Smooth muscle cell (in vitro differentiated cells): Measurements from ENCODE around the gene CWH43. TPM values are rescaled to one million over a fixed set of nuclear protein-coding genes. Genes with fewer than 3 reads are reported as not detected.

Experiments used
- DNase-seq: peaks from one replicate; lab custom pipeline; 2025; ENCODE audit not compliant: unreplicated experiment; lab: John Stamatoyannopoulos, UW
- H2AFZ ChIP-seq: fragments of 200-600 bp; sonication (generic); 2 replicates; pipeline ENCODE4 v1.6.0; 2016; ENCODE audit warnings: antibody characterized with exemption, low read depth, mild to moderate bottlenecking
- H3F3A ChIP-seq: fragments of 200-600 bp; sonication (generic); 2 replicates; pipeline ENCODE4 v1.6.0; 2017; ENCODE audit warnings: antibody characterized with exemption, low read depth
- H3K27ac ChIP-seq: fragments of 200-600 bp; sonication (generic); 2 replicates; pipeline ENCODE4 v1.5.1; 2016; ENCODE audit warnings: low read depth, mild to moderate bottlenecking
- H3K27me3 ChIP-seq: fragments of 200-600 bp; sonication (generic); 2 replicates; pipeline ENCODE4 v1.6.1; 2016; ENCODE audit warnings: low read depth, mild to moderate bottlenecking
- H3K36me3 ChIP-seq: fragments of 200-600 bp; sonication (generic); 2 replicates; pipeline ENCODE4 v1.5.1; 2016; ENCODE audit warnings: low read depth
- H3K4me1 ChIP-seq: fragments of 200-600 bp; sonication (generic); 2 replicates; pipeline ENCODE4 v1.5.1; 2016; ENCODE audit warnings: low read depth
- H3K4me2 ChIP-seq: fragments of 200-600 bp; sonication (generic); 2 replicates; pipeline ENCODE4 v1.6.0; 2016; ENCODE audit warnings: mild to moderate bottlenecking
- H3K4me3 ChIP-seq: fragments of 200-600 bp; sonication (generic); 2 replicates; pipeline ENCODE4 v1.5.1; 2016; ENCODE audit warnings: mild to moderate bottlenecking
- H3K79me2 ChIP-seq: fragments of 200-600 bp; sonication (generic); 2 replicates; pipeline ENCODE4 v1.6.0; 2016; ENCODE audit warnings: low read depth, mild to moderate bottlenecking
- H3K9ac ChIP-seq: fragments of 200-600 bp; sonication (generic); 2 replicates; pipeline ENCODE4 v1.6.0; 2016; ENCODE audit warnings: low read depth
- H3K9me3 ChIP-seq: fragments of 200-600 bp; sonication (generic); replicated peaks from 2 replicates; pipeline ENCODE4 v1.5.1; 2016; ENCODE audit warnings: low read depth
- H4K20me1 ChIP-seq: fragments of 200-600 bp; sonication (generic); 2 replicates; pipeline ENCODE4 v1.6.0; 2016; ENCODE audit warnings: low read depth
- WGBS: methylation state at CpG from one replicate; pipeline ENCODE4 v1.1.7; 2016; ENCODE audit warnings: low lambda C conversion rate; 5-methylcytosine and 5-hydroxymethylcytosine counted together
- polyA plus RNA-seq: library from polyadenylated mRNA; unstranded; fragments of >200 nt; fragmentation: Nextera tagmentation; extraction: Ambion mirVana; gene quantifications from 2 replicates; pipeline ENCODE4 v1.2.1, GENCODE V29; 2016
- total RNA-seq: library from RNA; depleted of rRNA; stranded (reverse); fragments of >200 nt; gene quantifications from 2 replicates; pipeline ENCODE4 v1.2.3, GENCODE V29; 2014
- TF ChIP-seq, protein P1 (sequence below): fragments of 200-600 bp; sonication (generic); IDR thresholded peaks from 2 replicates; pipeline ENCODE4 v1.5.1; 2017; ENCODE audit warnings: borderline replicate concordance, mild to moderate bottlenecking, antibody characterized with exemption; ENCODE audit not compliant: insufficient read depth, poor library complexity, severe bottlenecking

The CWH43 gene
- total and polyA plus RNA-seq, 2 experiments from 2014 or later = 0.50 to 7.2 TPM

DNA sequence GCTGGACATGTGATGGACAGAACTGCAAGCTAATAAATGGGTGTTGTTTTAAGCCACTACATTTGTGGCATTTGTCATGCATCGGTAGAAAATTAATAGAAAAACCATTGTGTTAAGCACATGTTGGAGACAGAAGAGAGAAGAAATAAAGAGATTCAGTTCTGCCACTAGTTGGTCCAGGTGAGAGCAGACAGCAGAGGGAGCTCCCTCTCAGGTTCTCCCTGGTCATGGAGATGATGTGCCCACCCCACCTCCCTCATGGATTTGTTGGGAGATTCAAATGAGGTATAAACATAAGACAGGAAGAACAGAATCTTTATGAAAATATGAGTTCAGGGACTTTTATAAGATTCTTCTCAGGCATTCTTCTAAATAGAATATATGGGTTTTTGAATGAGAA, 42.7 kb upstream of the CWH43 start:
- no peaks in the 10 kb centered on the region for H3K4me1 ChIP-seq
- H2AFZ ChIP-seq = no peak overlapping the region
- WGBS = 43% methylated on average over 1 of the region's 1 CpG
- no peaks in the 10 kb centered on the region for H3F3A ChIP-seq
- H3K79me2 ChIP-seq = no peaks in the 10 kb centered on the region
- H3K4me2 ChIP-seq = no peak overlapping the region
- TF ChIP-seq, protein P1, sequence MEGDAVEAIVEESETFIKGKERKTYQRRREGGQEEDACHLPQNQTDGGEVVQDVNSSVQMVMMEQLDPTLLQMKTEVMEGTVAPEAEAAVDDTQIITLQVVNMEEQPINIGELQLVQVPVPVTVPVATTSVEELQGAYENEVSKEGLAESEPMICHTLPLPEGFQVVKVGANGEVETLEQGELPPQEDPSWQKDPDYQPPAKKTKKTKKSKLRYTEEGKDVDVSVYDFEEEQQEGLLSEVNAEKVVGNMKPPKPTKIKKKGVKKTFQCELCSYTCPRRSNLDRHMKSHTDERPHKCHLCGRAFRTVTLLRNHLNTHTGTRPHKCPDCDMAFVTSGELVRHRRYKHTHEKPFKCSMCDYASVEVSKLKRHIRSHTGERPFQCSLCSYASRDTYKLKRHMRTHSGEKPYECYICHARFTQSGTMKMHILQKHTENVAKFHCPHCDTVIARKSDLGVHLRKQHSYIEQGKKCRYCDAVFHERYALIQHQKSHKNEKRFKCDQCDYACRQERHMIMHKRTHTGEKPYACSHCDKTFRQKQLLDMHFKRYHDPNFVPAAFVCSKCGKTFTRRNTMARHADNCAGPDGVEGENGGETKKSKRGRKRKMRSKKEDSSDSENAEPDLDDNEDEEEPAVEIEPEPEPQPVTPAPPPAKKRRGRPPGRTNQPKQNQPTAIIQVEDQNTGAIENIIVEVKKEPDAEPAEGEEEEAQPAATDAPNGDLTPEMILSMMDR = peak; percentile 20
- no peaks in the 10 kb centered on the region for H4K20me1 ChIP-seq
- DNase-seq = no peak
- no peaks in the 10 kb centered on the region for H3K36me3 ChIP-seq
- no peak overlapping the region for H3K9ac ChIP-seq
- no peak overlapping the region for H3K4me3 ChIP-seq
- H3K9me3 ChIP-seq = no peaks in the 10 kb centered on the region
- H3K27ac ChIP-seq = no peak overlapping the region
- H3K27me3 ChIP-seq = no peaks in the 10 kb centered on the region

DNA sequence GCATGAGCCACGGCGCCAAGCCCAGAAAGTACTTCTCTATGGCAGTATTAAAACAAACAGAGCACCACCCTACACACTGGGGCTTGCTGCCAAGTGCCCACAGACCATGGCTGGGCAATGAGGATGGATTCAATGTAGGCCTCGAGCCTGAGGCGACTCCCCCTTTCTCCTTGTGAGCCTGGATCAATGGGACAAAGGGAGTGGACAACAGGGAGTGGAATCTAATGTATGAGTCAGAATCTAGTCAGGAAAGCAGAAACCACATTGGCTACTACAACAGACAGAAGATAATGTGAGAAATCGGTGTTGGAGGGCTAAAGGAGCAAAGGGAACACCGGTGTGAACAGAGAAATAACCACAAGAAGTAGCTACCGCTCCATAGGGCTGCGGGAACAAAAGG, 41.8 kb upstream of the CWH43 start:
- TF ChIP-seq, protein P1 = no peak
- Histone ChIP-seq H3K27ac (peak overlapping the region; percentile 23), H3K9ac (no peak overlapping the region), H3K36me3 (no peaks in the 10 kb centered on the region), H3K4me3 (no peak overlapping the region), H3K4me2 (no peak overlapping the region), H3K9me3 (no peaks in the 10 kb centered on the region), H3K4me1 (no peaks in the 10 kb centered on the region), H3K27me3 (no peaks in the 10 kb centered on the region), H2AFZ (no peak overlapping the region), H4K20me1 (no peaks in the 10 kb centered on the region), H3F3A (no peaks in the 10 kb centered on the region), H3K79me2 (no peaks in the 10 kb centered on the region)
- 88% methylated on average over 8 of the region's 8 CpGs for WGBS
- DNase-seq = no peak

DNA sequence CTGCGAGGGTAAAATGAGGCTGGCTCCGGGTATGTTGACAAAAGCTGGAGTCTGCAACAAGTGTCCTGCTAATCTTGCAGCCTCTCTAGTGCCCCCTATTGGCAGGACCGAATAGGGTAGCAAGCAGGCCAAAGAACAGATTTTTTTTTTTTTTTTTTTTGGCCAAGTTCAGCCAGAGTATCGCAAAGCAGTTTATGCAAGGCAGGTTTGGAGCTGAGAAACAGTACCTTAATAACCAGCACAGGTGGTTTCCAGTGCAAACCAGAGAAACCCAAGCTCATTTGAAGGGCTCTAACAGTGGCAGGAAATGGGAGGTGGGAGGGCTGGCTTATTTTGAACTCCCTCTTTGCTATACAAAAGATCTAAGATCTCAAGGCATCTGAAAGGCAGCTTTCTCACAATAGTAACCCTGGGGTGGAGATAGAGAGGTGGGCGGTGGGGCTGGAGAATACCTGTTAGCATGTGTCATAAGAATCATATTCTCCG, 41.3 kb upstream of the CWH43 start:
- no peak overlapping the region for H3K4me2 ChIP-seq

DNA sequence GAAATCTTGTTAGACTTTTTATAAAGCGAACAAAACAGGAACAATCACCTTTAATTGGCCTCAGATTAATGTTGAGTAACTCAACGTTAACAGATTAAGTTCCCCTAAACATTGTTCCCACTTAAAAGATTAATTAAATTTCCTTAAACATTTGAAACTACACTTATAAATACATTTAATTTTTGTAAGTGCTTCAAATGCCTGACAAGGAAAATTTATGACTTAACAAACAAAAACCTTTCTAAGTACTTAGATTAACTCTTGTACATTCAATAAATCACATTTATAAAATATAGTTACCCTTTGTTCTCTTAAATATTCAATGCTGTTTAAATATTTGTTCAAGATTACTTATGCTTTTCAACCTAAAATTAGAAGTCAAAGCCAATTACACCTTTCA, 40.1 kb upstream of the CWH43 start:
- Histone ChIP-seq H2AFZ (no peak overlapping the region), H3K4me2 (no peak overlapping the region), H3K9ac (no peak overlapping the region), H3F3A (no peaks in the 10 kb centered on the region), H3K27ac (no peak overlapping the region), H3K4me3 (no peak overlapping the region), H3K27me3 (no peaks in the 10 kb centered on the region), H4K20me1 (no peaks in the 10 kb centered on the region), H3K4me1 (no peaks in the 10 kb centered on the region), H3K36me3 (no peaks in the 10 kb centered on the region), H3K79me2 (no peaks in the 10 kb centered on the region), H3K9me3 (no peaks in the 10 kb centered on the region)
- 85% methylated on average over 2 of the region's 2 CpGs for WGBS
- TF ChIP-seq, protein P1 = no peak
- DNase-seq = no peak

More for the DNA sequence above, 41.3 kb upstream of the CWH43 start:
- Histone ChIP-seq H2AFZ (no peak overlapping the region), H3K9ac (no peak overlapping the region), H3K9me3 (no peaks in the 10 kb centered on the region), H3K27ac (peak overlapping the region; percentile 23), H3K27me3 (no peaks in the 10 kb centered on the region), H3F3A (no peaks in the 10 kb centered on the region), H3K4me3 (no peak overlapping the region), H3K4me1 (no peaks in the 10 kb centered on the region), H3K36me3 (no peaks in the 10 kb centered on the region), H3K79me2 (no peaks in the 10 kb centered on the region), H4K20me1 (no peaks in the 10 kb centered on the region)
- TF ChIP-seq, protein P1 = peak; percentile 27
- WGBS = 62% methylated on average over 6 of the region's 6 CpGs
- DNase-seq = no peak
